Endothelial cell of umbilical vein (primary cell): ENCODE measurements around the gene DPH6. TPM values are rescaled to one million over a fixed set of nuclear protein-coding genes. Genes with fewer than 3 reads are reported as not detected.

Experiments
- BruUV-seq: library from RNA; stranded (reverse); fragments of 400-500 nt; replicated peaks from 2 replicates; lab custom pipeline; 2021; lab: Mats Ljungman, UMichigan
- CTCF ChIA-PET: fragments of 300-600, 350-600 bp; sonication (Branson Sonifier 250); formaldehyde crosslinking; loops from one replicate; lab custom pipeline; 2021; ENCODE audit warnings: antibody characterized with exemption, inconsistent platforms; lab: Charles Lee
- POLR2A ChIA-PET: fragments of 300-600, 350-600 bp; sonication (Branson Sonifier 250); formaldehyde crosslinking; loops from one replicate; lab custom pipeline; 2021; ENCODE audit warnings: antibody characterized with exemption, inconsistent platforms; lab: Charles Lee
- DNase-seq: peaks from one replicate; pipeline ENCODE4 v3.0.0-alpha.2; 2011; ENCODE audit warnings: low read depth, low spot score
- FAIRE-seq: peaks from 2 replicates; lab custom pipeline; 2011; peaks lifted over from hg19 to GRCh38; lab: Jason Lieb, UNC
- H2AFZ ChIP-seq: 2 replicates; pipeline ENCODE4 v1.6.0; 2012; ENCODE audit warnings: low read depth, low read length, control low read depth, inconsistent platforms
- H3K27ac ChIP-seq: 2 replicates; pipeline ENCODE4 v1.5.1; 2011; ENCODE audit warnings: low read depth, mild to moderate bottlenecking, control low read depth, low read length, moderate library complexity; ENCODE audit not compliant: insufficient read depth
- H3K27me3 ChIP-seq, 2 experiments: 2 replicates each; pipeline versions ENCODE4 v1.6.0 to v1.6.1; 2011; ENCODE audit warnings: low read length in 2 of 2, mixed read lengths in 1 of 2; ENCODE audit not compliant: control insufficient read depth in 2 of 2, insufficient read depth in 2 of 2
- H3K36me3 ChIP-seq, 2 experiments: 2 replicates in 1 of 2; 3 replicates in 1 of 2; pipeline ENCODE4 v1.5.1; 2011; ENCODE audit warnings: low read length in 2 of 2, mild to moderate bottlenecking in 1 of 2, moderate library complexity in 1 of 2; ENCODE audit not compliant: control insufficient read depth in 2 of 2, insufficient read depth in 2 of 2; ENCODE audit errors: extremely low read depth in 1 of 2
- H3K4me1 ChIP-seq: 3 replicates; pipeline ENCODE4 v1.5.1; 2011; ENCODE audit warnings: mild to moderate bottlenecking, low read length; ENCODE audit not compliant: control insufficient read depth, insufficient read depth; ENCODE audit errors: extremely low read depth
- H3K4me2 ChIP-seq: 2 replicates; pipeline ENCODE4 v1.6.1; 2011; ENCODE audit warnings: low read length, control low read depth, mixed read lengths; ENCODE audit not compliant: insufficient read depth
- H3K4me3 ChIP-seq, 3 experiments: fragments of 200-600 bp in 1 of 3; sonication (generic), shearing (Covaris generic) in 1 of 3; replicated peaks in 1 of 3; 2 replicates each; pipeline ENCODE4 v1.5.1; 2011 to 2016; ENCODE audit warnings: control low read depth in 3 of 3, low read length in 3 of 3, mild to moderate bottlenecking in 2 of 3, inconsistent platforms in 1 of 3, low read depth in 1 of 3, moderate library complexity in 1 of 3; ENCODE audit not compliant: insufficient read depth in 1 of 3
- H3K79me2 ChIP-seq: 2 replicates; pipeline ENCODE4 v1.6.0; 2012; ENCODE audit warnings: low read length, inconsistent platforms; ENCODE audit not compliant: control insufficient read depth, insufficient read depth
- H3K9ac ChIP-seq: replicated peaks from 2 replicates; pipeline ENCODE3; 2011; ENCODE audit warnings: low read length, control low read depth; ENCODE audit not compliant: insufficient read depth; ENCODE audit errors: extremely low read depth
- H3K9me1 ChIP-seq: replicated peaks from 3 replicates; pipeline ENCODE4 v1.6.0; 2011; ENCODE audit warnings: mild to moderate bottlenecking, low read length; ENCODE audit not compliant: control insufficient read depth, insufficient read depth; ENCODE audit errors: extremely low read depth
- H3K9me3 ChIP-seq: replicated peaks from 2 replicates; pipeline ENCODE4 v1.5.1; 2012; ENCODE audit warnings: low read length, inconsistent platforms; ENCODE audit not compliant: control insufficient read depth, insufficient read depth
- H4K20me1 ChIP-seq: replicated peaks from 2 replicates; pipeline ENCODE3; 2011; ENCODE audit warnings: mild to moderate bottlenecking, low read length; ENCODE audit not compliant: control insufficient read depth, insufficient read depth; ENCODE audit errors: extremely low read depth
- EZH2 ChIP-seq: IDR thresholded peaks from 2 replicates; pipeline ENCODE4 v1.6.1; 2012; ENCODE audit warnings: borderline replicate concordance, low read depth, mild to moderate bottlenecking, moderate library complexity, low read length, inconsistent platforms; ENCODE audit not compliant: severe bottlenecking
- FOS ChIP-seq: IDR thresholded peaks from 2 replicates; pipeline ENCODE4 v1.6.1; 2011; ENCODE audit warnings: mild to moderate bottlenecking, low read length, moderate library complexity, borderline replicate concordance; ENCODE audit not compliant: insufficient read depth
- GATA2 ChIP-seq: IDR thresholded peaks from 2 replicates; pipeline ENCODE4 v1.7.0; 2011; ENCODE audit warnings: low read depth, mild to moderate bottlenecking, moderate library complexity, mixed read lengths, low read length; ENCODE audit not compliant: insufficient read length, insufficient read depth
- JUN ChIP-seq: IDR thresholded peaks from 2 replicates; pipeline ENCODE4 v1.6.1; 2011; ENCODE audit warnings: borderline replicate concordance, low read depth; ENCODE audit not compliant: insufficient read length, insufficient read depth
- MYC ChIP-seq: IDR thresholded peaks from one replicate; pipeline ENCODE4 v1.6.1; 2011; ENCODE audit warnings: mild to moderate bottlenecking, low read depth, low read length
- POLR2A ChIP-seq: IDR thresholded peaks from 2 replicates; pipeline ENCODE4 v1.6.1; 2012; ENCODE audit warnings: low read depth, mild to moderate bottlenecking, control low read depth, low read length
- POLR2AphosphoS5 ChIP-seq: IDR thresholded peaks from 2 replicates; pipeline ENCODE4 v1.6.1; 2012; ENCODE audit warnings: low read depth, mild to moderate bottlenecking, control low read depth, low read length, moderate library complexity; ENCODE audit not compliant: insufficient read depth
- dilution Hi-C: fragments of 300-500 bp; cut with MboI; formaldehyde crosslinking; loops from one replicate; pipeline ENCODE4 v1.15.0; 2019; ENCODE audit warnings: low sequenced_read_pairs; ENCODE audit not compliant: extremely low pct_ligation_motif_present
- intact Hi-C: fragments of 100-400 bp; cut with micrococcal nuclease; formaldehyde crosslinking; loops from one replicate; pipeline ENCODE4 v1.10.0; 2022
- polyA plus RNA-seq, 4 experiments: library from polyadenylated mRNA; depleted of rRNA in 3 of 4; stranded (reverse) in 3 of 4; unstranded in 1 of 4; fragments of >200 nt; gene quantifications; 2 replicates each; pipeline versions ENCODE4 v1.2.1 to v1.2.3, GENCODE V29; 2011 to 2012; ENCODE audit warnings: missing spikeins in 1 of 4
- total RNA-seq: library from RNA; stranded (reverse); gene quantifications from 2 replicates; pipeline ENCODE4 v1.2.3, GENCODE V29; 2021
- TF ChIP-seq, protein P1 (sequence below): IDR thresholded peaks from 2 replicates; pipeline ENCODE4 v1.6.1; 2011; ENCODE audit not compliant: insufficient read depth, insufficient read length
- TF ChIP-seq, protein P2 (sequence below), 2 donors: IDR thresholded peaks; 1 replicate in 1 of 2; 2 replicates in 1 of 2; pipeline ENCODE4 v1.5.1; 2011; ENCODE audit warnings: low read length in 2 of 2, mild to moderate bottlenecking in 2 of 2, moderate library complexity in 2 of 2, control low read depth in 1 of 2, inconsistent platforms in 1 of 2, low read depth in 1 of 2; ENCODE audit not compliant: insufficient read depth in 1 of 2; ENCODE audit errors: extremely low read depth in 1 of 2

DPH6 gene
- total and polyA plus RNA-seq, 2 donors (not counting 3 experiments of a cell fraction or from before 2014, with no cell fraction given): 4.6 to 10.1 TPM

DNA sequence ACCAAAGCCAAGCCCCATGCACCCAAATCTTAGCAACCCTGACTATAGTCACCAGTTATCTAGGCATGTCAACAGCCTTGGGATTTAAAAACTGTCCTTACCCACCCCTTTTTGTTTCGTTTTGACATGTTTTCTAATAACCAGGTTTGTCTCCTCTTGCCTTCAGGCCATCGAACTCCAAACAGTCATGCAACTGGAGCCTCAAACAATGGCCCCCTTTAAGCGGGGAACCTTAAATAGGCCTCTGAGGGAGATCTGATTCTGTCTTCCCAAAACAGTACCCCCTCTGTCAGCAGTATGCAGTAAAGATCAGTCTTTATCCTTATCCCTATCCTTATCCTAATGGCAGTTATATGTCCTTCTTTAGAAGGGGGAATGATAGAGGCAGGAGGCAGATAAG, 105.7 kb downstream of the DPH6 start:
- H3K9me3 ChIP-seq: no peaks in the 10 kb centered on the region
- ChIA-PET POLR2A (no interaction called here), CTCF (no interaction called here)
- H4K20me1 ChIP-seq: no peaks in the 10 kb centered on the region
- no peak overlapping the region for H3K4me3 ChIP-seq
- dilution Hi-C loops: no loop called here
- H2AFZ ChIP-seq: no peak overlapping the region
- H3K79me2 ChIP-seq: no peaks in the 10 kb centered on the region
- H3K27me3 ChIP-seq: peaks cover 0 to 2% of the 10 kb centered on the region in 2 experiments
- H3K27ac ChIP-seq: no peak overlapping the region
- DNase-seq: no peak
- intact Hi-C loops: loop anchor here (5.0 to 10.0 kb wide), 2 partner anchors 133 to 815 kb away; no protein-coding TSS in a partner anchor
- no peaks in the 10 kb centered on the region for H3K9me1 ChIP-seq
- FAIRE-seq: no peak
- H3K4me2 ChIP-seq: no peak overlapping the region
- H3K36me3 ChIP-seq: no peaks in the 10 kb centered on the region
- H3K9ac ChIP-seq: no peak overlapping the region
- no peaks in the 10 kb centered on the region for H3K4me1 ChIP-seq
- no TSS peak for BruUV-seq
- TF ChIP-seq FOS: no peak
- no peak for TF ChIP-seq EZH2
- no peak for TF ChIP-seq POLR2AphosphoS5
- no peak for TF ChIP-seq GATA2

DNA sequence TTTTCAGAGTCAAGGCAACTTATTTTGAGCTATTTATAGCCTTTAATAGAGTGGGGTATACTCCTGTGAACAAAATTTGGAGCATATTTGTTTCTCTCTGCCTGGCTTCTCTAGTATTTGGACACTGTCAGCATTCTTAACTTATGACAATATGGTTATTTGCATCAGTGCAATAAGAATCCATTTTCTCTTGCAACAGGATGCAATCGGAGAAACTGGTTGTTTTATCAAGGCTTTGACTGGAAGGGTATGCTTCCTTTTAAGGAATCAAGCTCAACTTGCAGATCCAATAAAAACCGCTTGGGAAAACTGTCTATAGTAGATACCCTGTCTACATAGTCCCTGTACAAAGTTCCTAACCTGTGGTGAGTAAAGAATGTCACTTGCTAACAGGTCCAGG, 106.7 kb downstream of the DPH6 start:
- Histone ChIP-seq H3K4me3 (no peak overlapping the region), H3K4me1 (no peaks in the 10 kb centered on the region), H3K27ac (no peak overlapping the region), H3K9me1 (no peaks in the 10 kb centered on the region), H3K9ac (no peak overlapping the region), H3K4me2 (no peak overlapping the region), H3K36me3 (no peaks in the 10 kb centered on the region), H3K9me3 (no peaks in the 10 kb centered on the region), H3K27me3 (peaks cover 0 to 2% of the 10 kb centered on the region in 2 experiments), H3K79me2 (no peaks in the 10 kb centered on the region), H4K20me1 (no peaks in the 10 kb centered on the region), H2AFZ (no peak overlapping the region)
- intact Hi-C loops (no loop called here), dilution Hi-C loops (no loop called here)
- no peak for DNase-seq
- BruUV-seq: no TSS peak
- ChIA-PET POLR2A (no interaction called here), CTCF (interaction anchor here (1.0 to 7.9 kb wide), 5 partner anchors 12 to 150 kb away, joined by 3 to 100 read pairs (median 4); no protein-coding TSS in a partner anchor)
- TF ChIP-seq JUN (no peak), POLR2AphosphoS5 (no peak), FOS (no peak), GATA2 (no peak), MYC (no peak), EZH2 (no peak), POLR2A (no peak)
- TF ChIP-seq, protein P1, sequence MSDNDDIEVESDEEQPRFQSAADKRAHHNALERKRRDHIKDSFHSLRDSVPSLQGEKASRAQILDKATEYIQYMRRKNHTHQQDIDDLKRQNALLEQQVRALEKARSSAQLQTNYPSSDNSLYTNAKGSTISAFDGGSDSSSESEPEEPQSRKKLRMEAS: no peak
- TF ChIP-seq, protein P2, sequence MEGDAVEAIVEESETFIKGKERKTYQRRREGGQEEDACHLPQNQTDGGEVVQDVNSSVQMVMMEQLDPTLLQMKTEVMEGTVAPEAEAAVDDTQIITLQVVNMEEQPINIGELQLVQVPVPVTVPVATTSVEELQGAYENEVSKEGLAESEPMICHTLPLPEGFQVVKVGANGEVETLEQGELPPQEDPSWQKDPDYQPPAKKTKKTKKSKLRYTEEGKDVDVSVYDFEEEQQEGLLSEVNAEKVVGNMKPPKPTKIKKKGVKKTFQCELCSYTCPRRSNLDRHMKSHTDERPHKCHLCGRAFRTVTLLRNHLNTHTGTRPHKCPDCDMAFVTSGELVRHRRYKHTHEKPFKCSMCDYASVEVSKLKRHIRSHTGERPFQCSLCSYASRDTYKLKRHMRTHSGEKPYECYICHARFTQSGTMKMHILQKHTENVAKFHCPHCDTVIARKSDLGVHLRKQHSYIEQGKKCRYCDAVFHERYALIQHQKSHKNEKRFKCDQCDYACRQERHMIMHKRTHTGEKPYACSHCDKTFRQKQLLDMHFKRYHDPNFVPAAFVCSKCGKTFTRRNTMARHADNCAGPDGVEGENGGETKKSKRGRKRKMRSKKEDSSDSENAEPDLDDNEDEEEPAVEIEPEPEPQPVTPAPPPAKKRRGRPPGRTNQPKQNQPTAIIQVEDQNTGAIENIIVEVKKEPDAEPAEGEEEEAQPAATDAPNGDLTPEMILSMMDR (IDR thresholded peaks at IDR 0.05; ENCODE audit: extremely low read depth in 1 of 2, insufficient read depth in 1 of 2, low read depth in 1 of 2, low read length in 2 of 2): no peak
- peak; percentile 40 for FAIRE-seq
